HL-60 (cell line): ENCODE measurements around the gene FREM1.

Experiments used
- CTCF ChIP-seq: IDR thresholded peaks from one replicate; pipeline ENCODE4 v1.5.1; 2011; ENCODE audit warnings: low read length, control low read depth, inconsistent platforms; ENCODE audit not compliant: insufficient read depth
- POLR2AphosphoS5 ChIP-seq: IDR thresholded peaks from 2 replicates; pipeline ENCODE4 v1.6.1; 2012; ENCODE audit warnings: low read depth
- REST ChIP-seq: IDR thresholded peaks from 2 replicates; pipeline ENCODE4 v1.6.1; 2012; ENCODE audit warnings: low read depth; ENCODE audit not compliant: insufficient replicate concordance
- SPI1 ChIP-seq: IDR thresholded peaks from 2 replicates; pipeline ENCODE4 v1.6.1; 2012; ENCODE audit warnings: low read depth, mild to moderate bottlenecking, borderline replicate concordance

DNA sequence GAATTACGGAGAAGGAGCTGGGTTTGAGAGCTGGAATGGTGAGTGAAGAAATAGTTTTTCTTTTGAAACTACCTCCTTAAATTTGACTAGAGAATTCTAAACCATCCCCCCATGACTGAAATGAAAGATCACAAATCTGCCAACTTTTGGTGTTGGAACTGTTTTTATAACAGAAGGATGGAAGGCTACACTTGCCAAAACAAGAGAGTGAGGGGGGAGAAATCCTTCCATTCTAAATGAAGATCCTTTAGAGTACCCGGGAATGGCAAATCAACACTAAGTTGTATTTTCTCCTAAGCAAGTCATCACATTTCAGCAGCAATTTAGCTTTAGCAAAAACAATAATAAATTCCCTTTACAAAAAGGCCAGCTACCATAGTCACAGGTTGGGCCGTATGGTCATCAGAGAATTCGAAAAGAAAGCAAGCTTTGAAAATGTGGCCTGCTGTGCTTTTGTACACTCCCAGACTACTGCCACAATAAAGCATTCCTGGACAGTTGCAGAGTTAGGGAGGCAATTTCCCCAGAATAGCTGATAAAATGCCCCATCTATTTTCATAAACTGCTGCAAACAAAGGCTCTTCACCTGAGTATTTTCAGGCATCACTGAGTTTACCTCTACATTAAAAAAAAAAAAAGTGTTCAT lies 25.0 kb upstream of the FREM1 start:
- no peak for TF ChIP-seq CTCF
- TF ChIP-seq POLR2AphosphoS5, result no peak
- TF ChIP-seq SPI1, result no peak
- TF ChIP-seq REST, result no peak
